ENCODE data around the gene GAMT. TPM values are rescaled to one million over a fixed set of nuclear protein-coding genes. Genes with fewer than 3 reads are reported as not detected.

The GAMT gene
- total and polyA plus RNA-seq, 3 experiments from 2014 or later = 20.4 to 29.5 (median 29.0) TPM

GRCh38 chr19:1393841-1394240 is 7.5 kb downstream of the GAMT start:
- Histone ChIP-seq H3K27ac (ENCODE audit: low read depth, low read length) (no peak overlapping the region), H3K36me3 (ENCODE audit: insufficient read depth, low read length) (peaks cover 8% of the 10 kb centered on the region), H3K4me3 (ENCODE audit: low read length) (no peak overlapping the region), H3K4me1 (ENCODE audit: insufficient read depth, low read length) (peaks cover 4% of the 10 kb centered on the region), H3K27me3 (ENCODE audit: insufficient read depth, low read length, poor library complexity, severe bottlenecking) (no peaks in the 10 kb centered on the region), H3K9me3 (ENCODE audit: low read length) (no peaks in the 10 kb centered on the region)
- H3K9me3 Mint-ChIP-seq = no peaks in the 10 kb centered on the region
- no peak for DNase-seq
- peaks cover 0 to 11% (median 0%) of the 10 kb centered on the region in 3 donors for H3K4me1 Mint-ChIP-seq
- H3K36me3 Mint-ChIP-seq = peaks cover 0 to 40% (median 3%) of the 10 kb centered on the region in 3 donors
- no peaks in the 10 kb centered on the region for H3K27me3 Mint-ChIP-seq
- H3K4me3 Mint-ChIP-seq = no peak overlapping the region
- H3K27ac Mint-ChIP-seq = no peak overlapping the region
- POLR2A ChIA-PET = no interaction called here
- CTCF ChIA-PET = no interaction called here

GRCh38 chr19:1392939-1393530 is 8.3 kb downstream of the GAMT start:
- no peak overlapping the region for H3K27ac ChIP-seq (ENCODE audit: low read depth, low read length)
- DNase-seq = no peak
- Mint-ChIP-seq H3K27ac (no peak overlapping the region), H3K27me3 (no peaks in the 10 kb centered on the region), H3K36me3 (peaks cover 0 to 47% (median 3%) of the 10 kb centered on the region in 3 donors), H3K4me3 (peak overlapping the region in 1 of 7 donors; percentile 37), H3K4me1 (peaks cover 0 to 11% (median 0%) of the 10 kb centered on the region in 3 donors), H3K9me3 (no peaks in the 10 kb centered on the region)
- no peaks in the 10 kb centered on the region for H3K9me3 ChIP-seq (ENCODE audit: low read length)
- no peak overlapping the region for H3K4me3 ChIP-seq (ENCODE audit: low read length)
- ChIA-PET CTCF (no interaction called here), POLR2A (no interaction called here)
- no peaks in the 10 kb centered on the region for H3K27me3 ChIP-seq (ENCODE audit: insufficient read depth, low read length, poor library complexity, severe bottlenecking)
- H3K4me1 ChIP-seq (ENCODE audit: insufficient read depth, low read length) = peaks cover 4% of the 10 kb centered on the region
- H3K36me3 ChIP-seq (ENCODE audit: insufficient read depth, low read length) = peaks cover 10% of the 10 kb centered on the region

GRCh38 chr19:1392407-1392806 is 8.9 kb downstream of the GAMT start:
- Histone ChIP-seq H3K4me1 (ENCODE audit: insufficient read depth, low read length) (peaks cover 4% of the 10 kb centered on the region), H3K4me3 (ENCODE audit: low read length) (no peak overlapping the region), H3K9me3 (ENCODE audit: low read length) (no peaks in the 10 kb centered on the region), H3K27me3 (ENCODE audit: insufficient read depth, low read length, poor library complexity, severe bottlenecking) (no peaks in the 10 kb centered on the region), H3K27ac (ENCODE audit: low read depth, low read length) (no peak overlapping the region), H3K36me3 (ENCODE audit: insufficient read depth, low read length) (peaks cover 10% of the 10 kb centered on the region)
- ChIA-PET CTCF (no interaction called here), POLR2A (no interaction called here)
- H3K27me3 Mint-ChIP-seq = no peaks in the 10 kb centered on the region
- H3K36me3 Mint-ChIP-seq = peaks cover 0 to 49% (median 3%) of the 10 kb centered on the region in 3 donors
- peak overlapping the region in 3 of 8 donors; percentile 26 to 43 (median 41) for H3K27ac Mint-ChIP-seq
- H3K4me3 Mint-ChIP-seq = no peak overlapping the region
- no peaks in the 10 kb centered on the region for H3K9me3 Mint-ChIP-seq
- peaks cover 0 to 8% (median 0%) of the 10 kb centered on the region in 3 donors for H3K4me1 Mint-ChIP-seq
- DNase-seq = no peak

- Mint-ChIP-seq H3K4me1 (peaks cover 0 to 11% (median 0%) of the 10 kb centered on the region in 3 donors), H3K27me3 (no peaks in the 10 kb centered on the region), H3K4me3 (peak overlapping the region in 1 of 7 donors; percentile 37), H3K27ac (no peak overlapping the region), H3K36me3 (peaks cover 0 to 56% (median 3%) of the 10 kb centered on the region in 3 donors), H3K9me3 (no peaks in the 10 kb centered on the region)
- H3K27ac ChIP-seq (ENCODE audit: low read depth, low read length) = no peak overlapping the region
- no peaks in the 10 kb centered on the region for H3K9me3 ChIP-seq (ENCODE audit: low read length)
- ChIA-PET CTCF (no interaction called here), POLR2A (interaction anchor here (0.7 kb wide), 1 partner anchor 11 kb away, joined by 4 read pairs; no protein-coding TSS in a partner anchor)
- no peak overlapping the region for H3K4me3 ChIP-seq (ENCODE audit: low read length)
- H3K36me3 ChIP-seq (ENCODE audit: insufficient read depth, low read length) = peaks cover 10% of the 10 kb centered on the region
- DNase-seq = no peak
- H3K27me3 ChIP-seq (ENCODE audit: insufficient read depth, low read length, poor library complexity, severe bottlenecking) = no peaks in the 10 kb centered on the region
- no peaks in the 10 kb centered on the region for H3K4me1 ChIP-seq (ENCODE audit: insufficient read depth, low read length)
These were observed 10.4 kb downstream of the GAMT start for GRCh38 chr19:1390890-1391423.

- Mint-ChIP-seq H3K27me3 (no peaks in the 10 kb centered on the region), H3K27ac (peak overlapping the region in 1 of 8 donors; percentile 68), H3K4me3 (peak overlapping the region in 1 of 7 donors; percentile 50), H3K9me3 (peaks cover 0 to 2% (median 0%) of the 10 kb centered on the region in 5 donors), H3K4me1 (peaks cover 5 to 18% (median 7%) of the 10 kb centered on the region in 3 donors), H3K36me3 (peaks cover 0 to 59% (median 3%) of the 10 kb centered on the region in 3 donors)
- H3K36me3 ChIP-seq (ENCODE audit: insufficient read depth, low read length) = peaks cover 10% of the 10 kb centered on the region
- no peak overlapping the region for H3K4me3 ChIP-seq (ENCODE audit: low read length)
- ChIA-PET POLR2A (interaction anchor here (0.7 kb wide), 1 partner anchor 497 kb away, joined by 3 read pairs; no protein-coding TSS in a partner anchor), CTCF (no interaction called here)
- no peak for DNase-seq
- H3K27ac ChIP-seq (ENCODE audit: low read depth, low read length) = no peak overlapping the region
- H3K27me3 ChIP-seq (ENCODE audit: insufficient read depth, low read length, poor library complexity, severe bottlenecking) = no peaks in the 10 kb centered on the region
- peaks cover 7% of the 10 kb centered on the region for H3K4me1 ChIP-seq (ENCODE audit: insufficient read depth, low read length)
- H3K9me3 ChIP-seq (ENCODE audit: low read length) = no peaks in the 10 kb centered on the region
These were observed 12.1 kb downstream of the GAMT start for GRCh38 chr19:1389033-1389940.

GRCh38 chr19:1388637-1389026 is 12.7 kb downstream of the GAMT start:
- Histone ChIP-seq H3K9me3 (ENCODE audit: low read length) (no peaks in the 10 kb centered on the region), H3K4me3 (ENCODE audit: low read length) (no peak overlapping the region), H3K4me1 (ENCODE audit: insufficient read depth, low read length) (peaks cover 7% of the 10 kb centered on the region), H3K27ac (ENCODE audit: low read depth, low read length) (no peak overlapping the region), H3K36me3 (ENCODE audit: insufficient read depth, low read length) (peaks cover 10% of the 10 kb centered on the region), H3K27me3 (ENCODE audit: insufficient read depth, low read length, poor library complexity, severe bottlenecking) (no peaks in the 10 kb centered on the region)
- ChIA-PET CTCF (no interaction called here), POLR2A (no interaction called here)
- Mint-ChIP-seq H3K27ac (peak overlapping the region in 1 of 8 donors; percentile 68), H3K36me3 (peaks cover 0 to 57% (median 3%) of the 10 kb centered on the region in 3 donors), H3K4me3 (peak overlapping the region in 1 of 7 donors; percentile 50), H3K4me1 (peaks cover 6 to 20% (median 9%) of the 10 kb centered on the region in 3 donors), H3K9me3 (peaks cover 0 to 2% (median 0%) of the 10 kb centered on the region in 5 donors), H3K27me3 (peaks cover 0 to under 1% of the 10 kb centered on the region in 2 donors)
- no peak for DNase-seq

GRCh38 chr19:1387684-1388636 is 13.4 kb downstream of the GAMT start:
- Histone ChIP-seq H3K27me3 (ENCODE audit: insufficient read depth, low read length, poor library complexity, severe bottlenecking) (no peaks in the 10 kb centered on the region), H3K4me1 (ENCODE audit: insufficient read depth, low read length) (peaks cover 7% of the 10 kb centered on the region), H3K4me3 (ENCODE audit: low read length) (no peak overlapping the region), H3K27ac (ENCODE audit: low read depth, low read length) (no peak overlapping the region), H3K36me3 (ENCODE audit: insufficient read depth, low read length) (peaks cover 10% of the 10 kb centered on the region), H3K9me3 (ENCODE audit: low read length) (no peaks in the 10 kb centered on the region)
- peaks cover 4 to 8% of the 10 kb centered on the region in 2 donors for H3K27me3 Mint-ChIP-seq
- POLR2A ChIA-PET = interaction anchor here (0.6 kb wide), 1 partner anchor 45 kb away, joined by 5 read pairs; no protein-coding TSS in a partner anchor
- no peak for DNase-seq
- peaks cover 0 to 6% (median 4%) of the 10 kb centered on the region in 5 donors for H3K9me3 Mint-ChIP-seq
- CTCF ChIA-PET = no interaction called here
- H3K27ac Mint-ChIP-seq = no peak overlapping the region
- H3K4me1 Mint-ChIP-seq = peaks cover 11 to 27% (median 14%) of the 10 kb centered on the region in 3 donors
- H3K4me3 Mint-ChIP-seq = no peak overlapping the region
- H3K36me3 Mint-ChIP-seq = peaks cover 0 to 57% (median 6%) of the 10 kb centered on the region in 3 donors

Measured in CD8-positive, alpha-beta memory T cell (primary cell).